Adrenal gland (tissue), 12 donors: ENCODE measurements around the gene SPAG4. TPM values are rescaled to one million over a fixed set of nuclear protein-coding genes. Genes with fewer than 3 reads are reported as not detected.

Source experiments
- DNase-seq, 7 donors: peaks; one replicate each; pipeline ENCODE4 v3.0.0-alpha.2; 2019 to 2020
- H3K27ac ChIP-seq, 5 donors: fragments of 200-600 bp; sonication (generic) in 4 of 5; 1 replicate in 3 of 5; 2 replicates in 2 of 5; pipeline versions ENCODE4 v1.5.1 to v1.8.0; 2016 to 2020; ENCODE audit warnings: mild to moderate bottlenecking in 1 of 5
- H3K27me3 ChIP-seq: fragments of 200-600 bp; 2 replicates; pipeline ENCODE4 v1.8.0; 2021
- H3K36me3 ChIP-seq, 2 donors: fragments of 200-600 bp; replicated peaks in 1 of 2; 1 replicate in 1 of 2; 2 replicates in 1 of 2; pipeline versions ENCODE4 v1.5.1 to v1.8.0; 2018 to 2022
- H3K4me1 ChIP-seq, 2 donors: fragments of 200-600 bp; replicated peaks in 1 of 2; 1 replicate in 1 of 2; 2 replicates in 1 of 2; pipeline versions ENCODE4 v1.5.1 to v1.8.0; 2018 to 2021
- H3K4me3 ChIP-seq, 4 donors: fragments of 200-600 bp; sonication (generic) in 3 of 4; one replicate each; pipeline ENCODE4 v1.5.1; 2016 to 2018
- H3K9me3 ChIP-seq, 3 donors: fragments of 200-600 bp; sonication (generic) in 1 of 3; replicated peaks in 1 of 3; 1 replicate in 2 of 3; 2 replicates in 1 of 3; pipeline versions ENCODE4 v1.5.1 to v1.8.0; 2016 to 2021
- POLR2A ChIP-seq, 2 donors: fragments of 450-650 bp; IDR thresholded peaks; one replicate each; pipeline ENCODE4 v1.6.1; 2017; ENCODE audit warnings: antibody characterized with exemption in 2 of 2, mild to moderate bottlenecking in 2 of 2, moderate library complexity in 1 of 2
- WGBS, 4 donors: extraction: QIAGEN DNeasy Blood & Tissue Kit in 2 of 4; methylation state at CpG; one replicate each; pipeline versions ENCODE4 v1.1.5 to v1.1.7; 2013 to 2017; 5-methylcytosine and 5-hydroxymethylcytosine counted together
- intact Hi-C, 2 donors: fragments of 100-400 bp; cut with DNase I; formaldehyde crosslinking; loops; one replicate each; pipeline versions ENCODE4 v1.14.1 to v1.15.0; 2022 to 2023
- polyA plus RNA-seq, 3 donors: library from polyadenylated mRNA; stranded (reverse); fragments of 200-250 nt in 2 of 3; fragments of 350-450 nt in 1 of 3; fragmentation: Illumina TruSeq in 1 of 3; extraction: RNeasy Lipid Tissue Mini Kit (QIAGEN cat#74804) in 1 of 3; gene quantifications; one replicate each; pipeline ENCODE4 v1.2.3, GENCODE V29; 2013 to 2014
- total RNA-seq, 9 donors: library from RNA; depleted of rRNA in 4 of 9; stranded (reverse); fragments of >200 nt in 4 of 9; fragments of 120-200 nt in 1 of 9; fragmentation: NEBNext Ultra II Directional in 1 of 9; extraction: Animal tissue kit (Norgen Biotek cat#: 25700) in 1 of 9; gene quantifications; one replicate each; pipeline versions ENCODE4 v1.1.0 to v1.2.4, GENCODE V29; 2013 to 2023
- TF ChIP-seq, protein P1 (sequence below), 6 experiments: fragments of 450-650 bp in 4 of 6; fragments of 200-600 bp in 2 of 6; sonication (generic) in 1 of 6; IDR thresholded peaks; 1 replicate in 5 of 6; 2 replicates in 1 of 6; pipeline versions ENCODE4 v1.5.1 to v1.8.0; 2016 to 2021; ENCODE audit warnings: antibody characterized with exemption in 6 of 6, mild to moderate bottlenecking in 2 of 6, moderate library complexity in 1 of 6
- donor health status: healthy with polysubstance abuse.
- donor health status: Bipolar disorder and iron deficiency.
- donor health status: DM: yes; HTN: yes; CAD: no.
- donor health status: DM: no; HTN: no; CAD: no.
- donor health status: DM: no; HTN: no; CAD: no.
- donor health status: DM: yes; HTN: yes; CAD: no.

Gene SPAG4
- total and polyA plus RNA-seq, 12 donors: 2.7 to 32.0 (median 13.4) TPM

DNA sequence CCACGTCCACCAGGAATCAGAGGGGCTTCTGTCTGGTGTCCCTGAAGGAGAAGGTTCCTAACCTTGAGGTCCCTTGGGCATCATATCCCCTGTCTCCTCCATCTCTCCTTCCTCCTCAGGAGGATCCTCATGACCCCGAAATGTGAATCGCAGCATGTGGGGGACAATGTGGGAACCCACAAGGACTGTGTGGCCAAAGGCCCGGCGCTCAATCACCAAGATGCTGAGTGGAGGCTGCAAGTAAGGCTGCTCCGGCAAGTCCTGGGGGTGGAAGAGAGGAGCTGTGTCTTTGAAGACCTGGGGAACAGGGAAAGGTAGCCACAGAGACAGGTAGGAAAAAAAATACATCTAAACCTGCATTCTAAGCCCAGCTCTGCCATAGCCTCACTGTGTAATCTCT, 36.4 kb upstream of the SPAG4 start:
- Histone ChIP-seq H3K27ac (no peak overlapping the region), H3K4me3 (no peak overlapping the region), H3K36me3 (no peaks in the 10 kb centered on the region), H3K27me3 (no peaks in the 10 kb centered on the region), H3K4me1 (no peaks in the 10 kb centered on the region), H3K9me3 (no peaks in the 10 kb centered on the region)
- WGBS, 4 donors: 94 to 98% (median 96%) methylated on average over 5 to 6 of the region's 6 CpGs
- intact Hi-C loops: no loop called here
- TF ChIP-seq POLR2A (IDR thresholded peaks at IDR 0.05): no peak
- TF ChIP-seq, protein P1, sequence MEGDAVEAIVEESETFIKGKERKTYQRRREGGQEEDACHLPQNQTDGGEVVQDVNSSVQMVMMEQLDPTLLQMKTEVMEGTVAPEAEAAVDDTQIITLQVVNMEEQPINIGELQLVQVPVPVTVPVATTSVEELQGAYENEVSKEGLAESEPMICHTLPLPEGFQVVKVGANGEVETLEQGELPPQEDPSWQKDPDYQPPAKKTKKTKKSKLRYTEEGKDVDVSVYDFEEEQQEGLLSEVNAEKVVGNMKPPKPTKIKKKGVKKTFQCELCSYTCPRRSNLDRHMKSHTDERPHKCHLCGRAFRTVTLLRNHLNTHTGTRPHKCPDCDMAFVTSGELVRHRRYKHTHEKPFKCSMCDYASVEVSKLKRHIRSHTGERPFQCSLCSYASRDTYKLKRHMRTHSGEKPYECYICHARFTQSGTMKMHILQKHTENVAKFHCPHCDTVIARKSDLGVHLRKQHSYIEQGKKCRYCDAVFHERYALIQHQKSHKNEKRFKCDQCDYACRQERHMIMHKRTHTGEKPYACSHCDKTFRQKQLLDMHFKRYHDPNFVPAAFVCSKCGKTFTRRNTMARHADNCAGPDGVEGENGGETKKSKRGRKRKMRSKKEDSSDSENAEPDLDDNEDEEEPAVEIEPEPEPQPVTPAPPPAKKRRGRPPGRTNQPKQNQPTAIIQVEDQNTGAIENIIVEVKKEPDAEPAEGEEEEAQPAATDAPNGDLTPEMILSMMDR (IDR thresholded peaks at IDR 0.05): no peak
- DNase-seq: no peak

DNA sequence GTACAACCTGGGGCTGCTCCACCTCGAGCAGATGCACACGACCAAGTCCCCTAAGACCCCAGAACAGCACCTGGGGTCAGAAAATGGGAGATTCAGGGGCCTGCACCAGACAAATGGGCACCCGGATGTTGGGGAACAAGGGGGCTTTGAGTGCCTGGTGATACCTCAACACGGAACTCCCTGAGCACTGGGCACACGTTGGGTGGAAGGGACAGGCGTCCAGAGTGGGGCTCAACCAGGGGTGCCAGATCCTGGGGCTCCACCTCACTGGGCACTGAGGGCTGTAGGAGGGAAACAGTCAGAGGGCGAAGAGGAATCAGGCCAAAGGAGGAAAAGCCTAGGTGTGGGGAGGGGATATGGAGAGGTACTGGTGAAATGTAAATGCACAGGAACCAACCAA, 33.5 kb upstream of the SPAG4 start:
- no peak for DNase-seq
- intact Hi-C loops: no loop called here
- no peaks in the 10 kb centered on the region for H3K9me3 ChIP-seq
- H3K36me3 ChIP-seq: no peaks in the 10 kb centered on the region
- TF ChIP-seq POLR2A (IDR thresholded peaks at IDR 0.05): no peak
- TF ChIP-seq, protein P1 (IDR thresholded peaks at IDR 0.05): no peak
- H3K27ac ChIP-seq: no peak overlapping the region
- 85 to 94% (median 91%) methylated on average over 6 to 7 of the region's 7 CpGs for WGBS, 4 donors
- H3K4me1 ChIP-seq: no peaks in the 10 kb centered on the region
- H3K27me3 ChIP-seq: no peaks in the 10 kb centered on the region
- H3K4me3 ChIP-seq: no peak overlapping the region

DNA sequence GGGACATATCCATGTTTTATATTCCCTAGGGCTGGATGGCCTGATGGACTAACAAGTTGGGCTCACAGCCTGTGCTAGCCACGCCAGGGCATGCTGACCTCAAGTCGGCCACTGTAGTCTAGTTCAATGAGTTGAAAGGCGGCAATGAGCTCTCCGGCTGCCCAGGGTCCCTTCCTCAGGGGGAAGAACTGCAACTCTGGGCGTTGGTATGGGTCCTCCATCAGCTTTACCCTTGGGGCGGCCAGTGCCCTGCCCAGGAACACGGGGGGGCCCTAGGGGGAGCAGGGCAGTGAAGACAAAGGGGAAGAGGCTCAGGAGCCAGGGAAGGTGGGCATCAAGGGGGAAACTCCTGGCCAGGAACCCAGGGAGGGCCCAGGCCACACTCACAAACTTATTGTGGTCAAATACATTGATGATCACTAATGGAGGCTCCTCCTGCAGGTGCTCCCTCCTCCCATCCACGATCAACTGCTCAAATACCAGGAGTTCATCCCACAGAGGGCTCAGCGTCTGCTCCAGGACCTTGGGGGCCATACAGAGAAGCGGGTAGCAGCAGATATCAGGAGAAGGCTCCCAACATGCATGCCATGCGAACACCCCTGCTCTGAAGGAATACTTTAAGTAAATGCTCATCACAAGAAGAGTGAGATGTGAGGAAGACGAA, 32.8 kb upstream of the SPAG4 start:
- Histone ChIP-seq H3K27ac (no peak overlapping the region), H3K36me3 (no peaks in the 10 kb centered on the region), H3K4me1 (no peaks in the 10 kb centered on the region), H3K27me3 (no peaks in the 10 kb centered on the region), H3K4me3 (no peak overlapping the region), H3K9me3 (no peaks in the 10 kb centered on the region)
- no peak for DNase-seq
- intact Hi-C loops: no loop called here
- TF ChIP-seq POLR2A (IDR thresholded peaks at IDR 0.05): no peak
- TF ChIP-seq, protein P1 (IDR thresholded peaks at IDR 0.05): no peak
- WGBS, 4 donors: 88 to 97% (median 92%) methylated on average over 8 to 12 of the region's 12 CpGs

DNA sequence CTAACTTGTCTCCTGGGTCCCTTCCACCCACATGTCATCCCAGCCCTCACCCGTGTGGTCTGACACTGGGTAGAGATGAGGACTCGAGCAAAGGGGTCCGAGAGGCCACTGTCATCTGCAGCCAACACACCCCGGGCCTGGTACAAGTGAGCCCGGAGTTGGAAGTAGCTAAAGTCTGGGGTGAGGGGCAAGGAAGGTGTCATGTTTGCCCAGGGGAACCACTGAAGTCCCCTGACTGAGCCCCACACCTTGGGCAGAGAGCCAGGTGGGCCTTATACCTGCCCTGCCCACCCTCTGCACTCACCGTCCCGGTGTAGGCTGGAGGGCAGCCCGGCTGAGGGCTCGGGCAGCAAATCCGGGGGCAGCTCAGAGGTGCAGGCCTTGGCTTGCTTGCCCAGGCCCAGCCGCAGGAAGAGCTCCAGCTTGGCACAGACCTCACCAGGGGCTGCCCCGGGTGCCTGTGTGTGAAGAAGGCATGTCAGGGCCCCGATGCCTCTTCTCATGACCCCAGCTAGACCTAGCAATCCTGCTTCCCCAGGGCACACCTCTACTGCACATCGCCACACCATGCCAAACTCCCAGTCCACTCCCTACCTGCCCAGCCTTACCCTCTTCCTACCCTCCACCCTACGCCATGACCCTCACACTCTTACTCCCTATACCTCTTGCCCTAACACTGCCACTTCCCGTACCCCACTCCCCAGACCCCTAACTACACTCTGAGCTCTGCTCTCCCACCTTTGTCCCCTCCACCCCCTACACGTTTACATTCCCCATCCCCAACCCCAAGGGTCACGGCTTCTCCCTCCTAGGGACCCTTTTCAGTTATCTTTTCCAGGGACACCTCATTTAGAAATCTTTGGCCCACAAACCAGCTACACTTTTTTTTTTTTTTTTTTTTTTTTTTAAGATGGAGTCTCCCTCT, 31.7 kb upstream of the SPAG4 start:
- WGBS, 4 donors: 91 to 95% (median 93%) methylated on average over 10 to 18 of the region's 18 CpGs
- TF ChIP-seq, protein P1 (IDR thresholded peaks at IDR 0.05): no peak
- no peak for TF ChIP-seq POLR2A (IDR thresholded peaks at IDR 0.05)
- DNase-seq: no peak

More for the DNA sequence above, 31.7 kb upstream of the SPAG4 start:
- Histone ChIP-seq H3K27ac (no peak overlapping the region), H3K4me1 (no peaks in the 10 kb centered on the region), H3K27me3 (no peaks in the 10 kb centered on the region), H3K9me3 (no peaks in the 10 kb centered on the region), H3K36me3 (no peaks in the 10 kb centered on the region), H3K4me3 (no peak overlapping the region)
- intact Hi-C loops: no loop called here
